ENCODE measurements around the gene KLRF2. TPM values are rescaled to one million over a fixed set of nuclear protein-coding genes. Genes with fewer than 3 reads are reported as not detected.

Gene KLRF2
- total RNA-seq, 1 donor from 2014 or later: not detected

DNA sequence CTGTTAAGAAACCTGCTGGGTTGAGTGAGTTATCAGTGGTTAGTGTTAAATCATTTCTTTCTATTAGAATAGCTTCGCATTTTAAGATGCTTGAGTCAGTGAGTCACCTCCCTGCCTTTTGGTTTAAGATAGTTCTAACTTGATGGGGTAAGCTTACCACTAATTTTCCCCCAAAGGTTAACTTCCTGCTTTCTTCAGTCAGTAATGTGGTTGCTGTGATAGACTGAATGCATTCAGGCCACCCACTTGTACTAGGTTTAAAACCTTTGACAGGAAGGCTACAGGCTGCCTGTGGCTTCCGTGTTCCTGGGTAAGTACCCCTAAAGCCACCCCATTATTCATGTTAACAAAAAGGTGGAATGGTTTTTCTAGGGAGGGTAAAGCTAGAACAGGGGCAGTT lies 25.6 kb downstream of the KLRF2 start:
- no peaks in the 10 kb centered on the region for H3K4me1 Mint-ChIP-seq
- H3K9me3 ChIP-seq (ENCODE audit: low read depth): no peaks in the 10 kb centered on the region
- peaks cover 78% of the 10 kb centered on the region for H3F3A ChIP-seq (ENCODE audit: low read depth)
- no peak overlapping the region for H3K9ac ChIP-seq
- DNase-seq (ENCODE audit: low spot score): no peak
- peaks cover 90% of the 10 kb centered on the region for H3K79me2 ChIP-seq (ENCODE audit: low read depth)
- H3K27ac ChIP-seq: no peak overlapping the region
- H3K27me3 Mint-ChIP-seq (ENCODE audit: insufficient read depth, low read depth): peaks cover 5% of the 10 kb centered on the region
- H3K4me1 ChIP-seq: peaks cover 27% of the 10 kb centered on the region
- H3K36me3 ChIP-seq: no peaks in the 10 kb centered on the region
- no peak overlapping the region for H3K4me3 Mint-ChIP-seq
- TF ChIP-seq, protein P1, sequence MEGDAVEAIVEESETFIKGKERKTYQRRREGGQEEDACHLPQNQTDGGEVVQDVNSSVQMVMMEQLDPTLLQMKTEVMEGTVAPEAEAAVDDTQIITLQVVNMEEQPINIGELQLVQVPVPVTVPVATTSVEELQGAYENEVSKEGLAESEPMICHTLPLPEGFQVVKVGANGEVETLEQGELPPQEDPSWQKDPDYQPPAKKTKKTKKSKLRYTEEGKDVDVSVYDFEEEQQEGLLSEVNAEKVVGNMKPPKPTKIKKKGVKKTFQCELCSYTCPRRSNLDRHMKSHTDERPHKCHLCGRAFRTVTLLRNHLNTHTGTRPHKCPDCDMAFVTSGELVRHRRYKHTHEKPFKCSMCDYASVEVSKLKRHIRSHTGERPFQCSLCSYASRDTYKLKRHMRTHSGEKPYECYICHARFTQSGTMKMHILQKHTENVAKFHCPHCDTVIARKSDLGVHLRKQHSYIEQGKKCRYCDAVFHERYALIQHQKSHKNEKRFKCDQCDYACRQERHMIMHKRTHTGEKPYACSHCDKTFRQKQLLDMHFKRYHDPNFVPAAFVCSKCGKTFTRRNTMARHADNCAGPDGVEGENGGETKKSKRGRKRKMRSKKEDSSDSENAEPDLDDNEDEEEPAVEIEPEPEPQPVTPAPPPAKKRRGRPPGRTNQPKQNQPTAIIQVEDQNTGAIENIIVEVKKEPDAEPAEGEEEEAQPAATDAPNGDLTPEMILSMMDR (IDR thresholded peaks at IDR 0.05): no peak
- TF ChIP-seq EZH2phosphoT487 (IDR thresholded peaks at IDR 0.05) (no peak), EZH2 (IDR thresholded peaks at IDR 0.05) (no peak)
- peaks cover 32% of the 10 kb centered on the region for H3K9me3 Mint-ChIP-seq
- H2AFZ ChIP-seq (replicated peaks): no peak overlapping the region
- H3K4me3 ChIP-seq: peak overlapping the region; percentile 54
- H4K20me1 ChIP-seq (ENCODE audit: low read depth): peaks cover 77% of the 10 kb centered on the region
- H3K36me3 Mint-ChIP-seq: peaks cover 2% of the 10 kb centered on the region
- no peak overlapping the region for H3K27ac Mint-ChIP-seq
- H3K27me3 ChIP-seq: no peaks in the 10 kb centered on the region
- peak overlapping the region; percentile 71 for H3K4me2 ChIP-seq

DNA sequence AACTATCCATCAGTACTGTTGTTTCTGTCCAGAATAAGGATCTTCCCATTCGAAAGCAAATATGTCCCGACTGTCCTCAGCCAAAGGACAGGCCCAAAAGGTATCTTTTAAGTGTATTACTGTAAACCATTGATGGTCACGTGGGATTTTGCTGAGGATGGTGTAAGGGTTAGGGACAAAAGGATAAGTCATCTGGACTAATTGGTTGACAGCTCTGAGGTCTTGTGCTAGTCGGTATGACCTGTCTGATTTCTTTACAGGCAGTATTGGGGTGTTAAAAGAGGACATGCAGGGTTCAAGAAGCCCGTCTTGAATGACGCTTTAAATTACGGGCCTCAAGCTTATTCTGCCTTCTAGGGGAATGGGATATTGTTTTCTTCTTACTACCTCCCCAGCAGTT lies 26.5 kb downstream of the KLRF2 start:
- H3K9me3 ChIP-seq (ENCODE audit: low read depth): no peaks in the 10 kb centered on the region
- H3K4me2 ChIP-seq: peak overlapping the region; percentile 71
- no peak for DNase-seq (ENCODE audit: low spot score)
- H3K27me3 Mint-ChIP-seq (ENCODE audit: insufficient read depth, low read depth): peaks cover 8% of the 10 kb centered on the region
- H3K4me3 Mint-ChIP-seq: no peak overlapping the region
- peaks cover 72% of the 10 kb centered on the region for H3F3A ChIP-seq (ENCODE audit: low read depth)
- H3K9ac ChIP-seq: no peak overlapping the region
- no peaks in the 10 kb centered on the region for H3K4me1 Mint-ChIP-seq
- H3K4me1 ChIP-seq: peaks cover 20% of the 10 kb centered on the region
- H3K27ac ChIP-seq: no peak overlapping the region
- H3K9me3 Mint-ChIP-seq: peaks cover 32% of the 10 kb centered on the region
- no peak overlapping the region for H2AFZ ChIP-seq (replicated peaks)
- H3K36me3 Mint-ChIP-seq: peaks cover 2% of the 10 kb centered on the region
- H4K20me1 ChIP-seq (ENCODE audit: low read depth): peaks cover 68% of the 10 kb centered on the region
- TF ChIP-seq EZH2 (IDR thresholded peaks at IDR 0.05) (no peak), EZH2phosphoT487 (IDR thresholded peaks at IDR 0.05) (no peak)
- TF ChIP-seq, protein P1 (IDR thresholded peaks at IDR 0.05): no peak
- H3K4me3 ChIP-seq: peak overlapping the region; percentile 54
- H3K79me2 ChIP-seq (ENCODE audit: low read depth): peaks cover 81% of the 10 kb centered on the region
- H3K27me3 ChIP-seq: no peaks in the 10 kb centered on the region
- H3K36me3 ChIP-seq: no peaks in the 10 kb centered on the region
- H3K27ac Mint-ChIP-seq: no peak overlapping the region

DNA sequence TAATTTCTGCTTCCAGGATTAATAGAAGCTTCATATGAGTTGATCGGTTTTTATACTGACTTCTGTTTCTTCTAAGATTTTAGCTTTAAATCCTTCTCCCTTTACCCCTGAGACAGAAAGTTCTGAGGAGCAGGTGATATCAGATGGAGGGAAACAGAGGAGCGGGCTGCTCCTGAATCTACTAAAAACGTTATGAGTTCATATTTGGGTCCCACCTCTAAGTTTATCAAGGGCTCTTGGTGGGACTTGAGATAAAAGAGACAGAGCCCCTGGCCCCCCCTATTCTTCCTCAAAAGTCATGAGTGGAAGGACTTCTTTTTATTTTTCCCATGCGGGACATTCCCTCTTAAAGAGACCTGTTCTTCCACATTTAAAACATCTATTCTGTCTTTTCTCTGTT lies 27.1 kb downstream of the KLRF2 start:
- H4K20me1 ChIP-seq (ENCODE audit: low read depth): peaks cover 62% of the 10 kb centered on the region
- Mint-ChIP-seq H3K27ac (no peak overlapping the region), H3K4me1 (no peaks in the 10 kb centered on the region), H3K27me3 (ENCODE audit: insufficient read depth, low read depth) (peaks cover 9% of the 10 kb centered on the region), H3K36me3 (peaks cover 2% of the 10 kb centered on the region), H3K4me3 (no peak overlapping the region), H3K9me3 (peaks cover 29% of the 10 kb centered on the region)
- H3K79me2 ChIP-seq (ENCODE audit: low read depth): peaks cover 75% of the 10 kb centered on the region
- no peaks in the 10 kb centered on the region for H3K36me3 ChIP-seq
- no peaks in the 10 kb centered on the region for H3K9me3 ChIP-seq (ENCODE audit: low read depth)
- peak overlapping the region; percentile 71 for H3K4me2 ChIP-seq
- H3K27ac ChIP-seq: no peak overlapping the region
- no peak for TF ChIP-seq EZH2phosphoT487 (IDR thresholded peaks at IDR 0.05)
- no peak for TF ChIP-seq EZH2 (IDR thresholded peaks at IDR 0.05)
- TF ChIP-seq, protein P1 (IDR thresholded peaks at IDR 0.05): no peak
- no peaks in the 10 kb centered on the region for H3K27me3 ChIP-seq
- no peak overlapping the region for H3K9ac ChIP-seq
- peaks cover 66% of the 10 kb centered on the region for H3F3A ChIP-seq (ENCODE audit: low read depth)
- H2AFZ ChIP-seq (replicated peaks): no peak overlapping the region
- peaks cover 14% of the 10 kb centered on the region for H3K4me1 ChIP-seq
- peak overlapping the region; percentile 54 for H3K4me3 ChIP-seq
- DNase-seq (ENCODE audit: low spot score): no peak
